HG03521 (cell line): ENCODE results near the gene CHMP3.
"Not testable (repeated sequence)": the region's sequence is repeated elsewhere in the genome, so short reads cannot be mapped to it uniquely, and the experiment has no call there.

Experiments used
- ATAC-seq: cut with Tn5 transposase; IDR thresholded peaks from one replicate; pipeline ENCODE4 v1.9.1; 2021; ENCODE audit warnings: mild to moderate bottlenecking, moderate library complexity; ENCODE audit not compliant: unreplicated experiment

The CHMP3 gene

GRCh38 chr2:86512892-86513291 is 50.4 kb downstream of the CHMP3 start:
- no peak for ATAC-seq

GRCh38 chr2:86512034-86512433 is 51.2 kb downstream of the CHMP3 start:
- no peak for ATAC-seq

GRCh38 chr2:86510436-86510933 is 52.8 kb downstream of the CHMP3 start:
- ATAC-seq: no peak

- ATAC-seq: no peak
Observed at GRCh38 chr2:86507600-86507999, 55.6 kb downstream of the CHMP3 start.

- no peak for ATAC-seq
Observed at GRCh38 chr2:86500325-86501083, 62.7 kb downstream of the CHMP3 start.

GRCh38 chr2:86499326-86499725 is 63.9 kb downstream of the CHMP3 start:
- ATAC-seq: no peak

GRCh38 chr2:86498468-86499260 is 64.6 kb downstream of the CHMP3 start:
- ATAC-seq: no peak

- ATAC-seq: not testable (repeated sequence)
Observed at GRCh38 chr2:86496391-86496790, 66.9 kb downstream of the CHMP3 start.

GRCh38 chr2:86492048-86492453 is 71.2 kb downstream of the CHMP3 start:
- ATAC-seq: no peak

- no peak for ATAC-seq
Observed at GRCh38 chr2:86491088-86491487, 72.2 kb downstream of the CHMP3 start.

GRCh38 chr2:86490245-86490644 is 73.0 kb downstream of the CHMP3 start:
- ATAC-seq: no peak

GRCh38 chr2:86489542-86489941 is 73.7 kb downstream of the CHMP3 start:
- no peak for ATAC-seq

- no peak for ATAC-seq
Observed at GRCh38 chr2:86488561-86489250, 74.5 kb downstream of the CHMP3 start.

GRCh38 chr2:86487062-86487461 is 76.2 kb downstream of the CHMP3 start:
- no peak for ATAC-seq

GRCh38 chr2:86485802-86486201 is 77.4 kb downstream of the CHMP3 start:
- no peak for ATAC-seq

GRCh38 chr2:86485103-86485502 is 78.1 kb downstream of the CHMP3 start:
- ATAC-seq: no peak

- ATAC-seq: no peak
Observed at GRCh38 chr2:86484385-86484784, 78.9 kb downstream of the CHMP3 start.

GRCh38 chr2:86482034-86482433 is 81.2 kb downstream of the CHMP3 start:
- no peak for ATAC-seq

GRCh38 chr2:86480105-86480504 is 83.1 kb downstream of the CHMP3 start:
- no peak for ATAC-seq

- no peak for ATAC-seq
Observed at GRCh38 chr2:86477349-86477748, 85.9 kb downstream of the CHMP3 start.

- ATAC-seq: no peak
Observed at GRCh38 chr2:86476918-86477317, 86.3 kb downstream of the CHMP3 start.
